ENCODE measurements around the gene CCR2.
"Not testable (repeated sequence)": the region's sequence is repeated elsewhere in the genome, so short reads cannot be mapped to it uniquely, and the experiment has no call there.

Gene CCR2

DNA sequence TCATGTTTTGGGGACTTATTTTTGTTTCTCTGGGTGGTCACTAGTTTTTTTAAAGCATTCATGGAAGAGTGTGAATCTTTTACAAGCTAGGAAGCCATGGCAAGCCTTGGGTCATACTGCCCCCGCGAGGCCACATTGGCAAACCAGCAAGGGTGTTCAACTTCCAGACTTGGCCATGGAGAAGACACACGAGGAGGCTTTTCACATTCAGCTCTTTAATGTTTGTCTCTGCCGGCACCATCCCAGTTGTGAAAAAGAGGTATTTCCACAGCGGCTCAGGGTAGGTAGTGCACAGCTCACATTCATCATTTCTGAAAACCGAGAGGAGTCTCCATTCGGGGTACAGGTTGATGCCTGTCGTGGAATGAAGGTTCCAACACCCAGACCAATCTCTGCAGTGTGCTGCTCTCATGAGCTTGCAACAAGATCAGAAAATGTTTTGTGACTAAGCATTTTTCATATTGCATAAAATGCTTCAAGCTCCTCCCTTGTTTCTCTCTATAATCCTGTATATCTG is 24.6 kb downstream of the CCR2 start:
- peak; percentile 20 to 43 for DNase-seq (ENCODE audit: low read depth in 2 of 2)

- DNase-seq (ENCODE audit: low read depth in 2 of 2) = no peak
Observed at GRCh38 chr3:46380471-46381221, 26.7 kb downstream of the CCR2 start.

DNA sequence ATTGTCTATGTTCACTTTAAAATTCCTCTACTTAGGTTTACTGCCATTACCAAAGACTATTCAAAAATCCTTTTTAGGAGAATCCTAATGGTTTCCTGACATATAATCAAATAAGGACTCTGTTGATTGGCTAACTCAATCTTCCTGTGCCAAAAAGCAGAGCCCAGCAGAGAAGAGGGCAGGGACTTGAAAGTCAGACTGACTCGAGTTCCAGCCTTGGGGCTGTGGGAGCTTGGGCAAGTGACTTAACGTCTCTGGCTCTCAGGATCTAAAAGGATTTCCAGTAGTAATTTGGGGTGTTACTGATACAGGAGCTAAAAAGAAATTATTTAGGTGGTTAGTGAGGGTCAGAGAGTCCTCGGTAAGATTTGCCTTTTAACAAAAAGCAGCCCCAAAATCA is 27.7 kb downstream of the CCR2 start:
- DNase-seq (ENCODE audit: low read depth in 2 of 2) = no peak

- no peak for DNase-seq (ENCODE audit: low read depth in 2 of 2)
Observed at GRCh38 chr3:46383211-46383950, 29.5 kb downstream of the CCR2 start.

GRCh38 chr3:46383951-46384330 is 30.0 kb downstream of the CCR2 start:
- DNase-seq (ENCODE audit: low read depth in 2 of 2) = no peak

- no peak for DNase-seq (ENCODE audit: low read depth in 2 of 2)
Observed at GRCh38 chr3:46386205-46386604, 32.3 kb downstream of the CCR2 start.

DNA sequence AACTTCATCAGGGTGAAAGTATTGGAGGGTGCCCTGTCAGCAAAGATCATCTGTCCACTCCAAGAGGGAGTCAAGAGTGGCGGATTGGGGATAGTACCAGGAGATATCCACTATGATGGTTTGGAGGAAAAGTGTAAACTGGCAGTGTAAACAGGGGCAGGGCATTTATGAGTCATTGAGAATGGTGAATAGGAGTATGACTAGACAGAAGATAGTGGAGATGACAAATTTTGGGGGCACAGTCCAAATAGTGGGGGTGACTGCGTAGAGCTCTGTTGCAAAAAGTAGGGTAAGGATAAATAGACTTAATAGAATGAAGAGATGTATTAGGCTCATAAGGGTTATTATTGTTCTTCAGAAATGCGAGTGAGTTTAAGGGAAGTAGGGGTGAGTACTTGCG is 34.9 kb downstream of the CCR2 start:
- DNase-seq (ENCODE audit: low read depth in 2 of 2) = not testable (repeated sequence)

DNA sequence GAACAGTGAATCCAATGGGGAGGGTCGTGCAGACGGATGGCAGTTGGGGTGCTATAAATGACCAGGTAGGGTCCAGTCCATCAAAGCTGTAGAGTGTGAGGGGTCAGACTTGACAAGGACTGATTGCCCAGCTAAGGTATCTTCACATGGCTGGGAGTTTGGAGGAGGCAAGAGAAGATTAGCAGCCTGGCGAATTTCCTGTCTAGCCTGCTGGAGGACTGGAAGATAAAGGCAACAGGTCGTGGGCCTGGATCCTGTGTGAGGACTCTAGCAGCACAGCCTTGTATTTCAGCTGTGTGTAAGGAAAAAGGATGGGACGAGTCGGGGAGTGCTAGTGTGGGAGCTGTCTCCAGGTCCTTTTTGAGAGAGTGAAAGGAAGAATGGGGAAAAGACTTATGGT is 35.4 kb downstream of the CCR2 start:
- DNase-seq (ENCODE audit: low read depth in 2 of 2) = no peak

- not testable (repeated sequence) for DNase-seq (ENCODE audit: low read depth in 2 of 2)
Observed at GRCh38 chr3:46391526-46391925, 37.6 kb downstream of the CCR2 start.

DNA sequence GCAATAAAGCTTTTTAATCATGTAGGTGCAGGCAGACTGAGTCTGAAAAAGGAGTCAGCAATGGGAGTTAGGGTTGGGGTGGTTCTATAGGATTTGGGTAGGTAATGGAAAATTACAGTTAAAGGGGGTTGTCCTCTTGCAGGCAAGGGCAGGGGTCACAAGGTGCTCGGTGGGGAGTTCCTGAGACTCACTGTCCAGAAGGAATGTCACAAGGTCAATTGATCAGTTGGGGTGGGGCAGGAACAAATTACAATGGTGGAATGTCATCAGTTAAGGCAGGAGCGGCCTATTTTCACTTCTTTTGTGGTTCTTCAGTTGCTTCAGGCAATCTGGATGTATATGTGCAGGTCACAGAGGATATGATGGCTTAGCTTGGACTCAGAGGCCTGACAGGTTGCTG is 39.1 kb downstream of the CCR2 start:
- no peak for DNase-seq (ENCODE audit: low read depth in 2 of 2)

DNA sequence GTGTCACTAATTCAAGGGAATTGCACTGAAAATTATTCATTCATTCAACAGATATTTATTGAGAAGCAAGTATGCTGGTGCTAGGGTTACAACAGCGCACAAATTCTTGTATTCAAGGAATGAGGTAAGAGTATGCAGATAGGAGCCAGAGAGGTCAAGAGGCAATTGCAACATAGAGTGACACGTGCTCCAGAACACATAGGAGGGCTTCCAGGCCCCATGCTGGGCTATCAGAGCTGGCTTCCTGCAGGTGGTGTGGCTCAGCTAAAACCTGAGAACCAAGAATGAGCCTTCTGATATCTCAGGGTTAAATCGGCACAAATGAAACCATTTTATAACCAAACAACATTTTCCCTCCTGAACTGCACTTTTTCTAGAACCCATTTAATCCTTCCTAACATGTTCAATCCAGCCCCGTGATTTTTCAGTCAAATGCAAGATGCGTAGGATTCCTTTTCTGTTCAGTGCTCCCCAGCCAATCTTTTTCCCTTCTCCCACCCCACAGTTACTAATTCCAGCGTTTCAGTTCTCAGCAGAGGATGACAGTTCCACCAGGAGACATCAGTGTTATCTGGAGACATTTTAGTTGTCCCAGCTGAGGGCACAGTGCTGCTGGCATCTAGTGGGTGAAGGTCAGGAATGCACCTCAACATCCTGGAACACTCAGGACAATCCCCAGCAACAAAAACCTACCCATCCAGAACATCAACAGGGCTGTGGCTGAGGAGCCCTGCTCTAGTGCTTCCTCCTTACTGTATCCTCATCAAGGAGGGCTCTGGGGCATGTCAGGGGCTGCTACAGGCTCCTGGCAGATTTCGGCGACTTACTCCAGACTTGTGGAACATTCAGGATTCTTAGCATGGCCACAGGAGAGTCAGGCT is 39.9 kb downstream of the CCR2 start:
- no peak for DNase-seq (ENCODE audit: low read depth in 2 of 2)

GRCh38 chr3:46395210-46395661 is 41.3 kb downstream of the CCR2 start:
- DNase-seq (ENCODE audit: low read depth in 2 of 2) = no peak

DNA sequence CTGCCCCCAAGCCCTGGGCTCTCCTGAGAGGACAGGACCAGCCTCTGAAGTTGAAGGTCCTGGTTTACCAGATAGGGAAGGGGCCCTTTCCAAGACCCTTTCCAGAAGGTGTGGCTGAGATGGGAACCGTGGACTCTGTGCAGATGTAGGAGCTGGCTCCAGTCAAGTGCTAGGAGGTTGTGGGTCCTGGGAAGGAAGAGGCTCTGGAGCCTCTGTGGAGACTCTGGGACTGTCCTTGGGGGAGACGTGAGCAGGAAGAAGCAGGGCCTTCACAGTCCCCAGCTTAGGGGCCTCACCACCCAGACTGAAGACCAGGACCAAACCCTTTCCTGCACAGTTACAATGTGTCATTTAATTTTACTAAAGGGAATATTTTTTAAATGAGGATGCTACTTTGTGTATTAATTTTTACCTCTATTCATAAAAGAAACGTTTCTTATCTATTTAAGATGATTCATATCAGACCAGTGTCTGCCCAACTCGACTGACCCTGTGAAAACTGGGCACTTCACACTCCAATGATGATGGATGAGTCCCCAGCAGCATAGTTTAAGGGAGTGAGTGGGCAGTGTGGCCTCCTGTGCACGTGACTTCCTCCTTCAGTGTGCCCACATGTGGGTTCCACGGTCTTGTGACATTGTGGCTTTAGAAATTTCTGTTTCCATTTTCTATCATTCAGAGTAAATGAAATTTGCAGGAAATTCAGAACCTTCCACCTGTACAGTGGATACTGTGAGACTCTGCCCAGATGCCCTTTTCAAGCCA is 42.0 kb downstream of the CCR2 start:
- DNase-seq (ENCODE audit: low read depth in 2 of 2) = no peak

- DNase-seq (ENCODE audit: low read depth in 2 of 2) = no peak
Observed at GRCh38 chr3:46397111-46397510, 43.2 kb downstream of the CCR2 start.

DNA sequence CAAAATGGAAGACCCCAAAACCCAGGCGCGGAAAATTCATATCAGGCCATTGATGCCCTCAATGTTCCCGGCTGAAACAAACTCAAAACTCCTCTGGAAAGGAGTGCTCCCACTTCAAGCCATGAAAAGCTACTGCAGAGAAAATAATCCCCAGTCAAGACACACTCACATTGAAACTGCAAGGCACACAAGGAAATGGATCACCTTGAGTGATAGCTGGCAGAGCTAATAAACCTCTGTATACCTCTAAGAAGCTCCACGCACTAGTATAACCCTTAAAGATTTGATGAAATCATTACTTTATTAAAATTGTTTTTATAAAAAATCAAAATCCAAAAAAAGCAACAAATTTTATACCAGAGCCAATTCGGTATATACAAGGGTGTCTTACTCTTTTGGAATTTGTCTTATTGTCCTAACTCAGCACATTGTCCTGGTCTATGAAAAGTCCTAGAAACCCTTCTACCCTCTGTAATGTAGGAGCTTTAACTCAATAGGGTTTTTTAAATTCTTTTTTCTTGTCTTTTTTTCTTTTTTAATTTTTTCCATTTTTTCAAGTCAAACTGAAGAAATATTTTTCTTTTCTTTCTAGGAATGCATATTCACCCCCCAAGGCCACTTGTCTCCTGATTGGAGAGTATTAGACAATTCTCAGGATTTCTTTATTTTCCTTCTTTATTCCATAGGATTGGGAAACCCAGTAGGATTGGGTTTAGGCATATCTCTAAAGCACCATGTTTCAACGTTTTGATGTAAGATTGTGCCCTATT is 44.5 kb downstream of the CCR2 start:
- no peak for DNase-seq (ENCODE audit: low read depth in 2 of 2)

GRCh38 chr3:46399098-46399497 is 45.2 kb downstream of the CCR2 start:
- DNase-seq (ENCODE audit: low read depth in 2 of 2) = no peak

- DNase-seq (ENCODE audit: low read depth in 2 of 2) = no peak
Observed at GRCh38 chr3:46399557-46399956, 45.6 kb downstream of the CCR2 start.

GRCh38 chr3:46400000-46400734 is 46.3 kb downstream of the CCR2 start:
- DNase-seq (ENCODE audit: low read depth in 2 of 2) = no peak

- no peak for DNase-seq (ENCODE audit: low read depth in 2 of 2)
Observed at GRCh38 chr3:46400846-46401245, 46.9 kb downstream of the CCR2 start.

DNA sequence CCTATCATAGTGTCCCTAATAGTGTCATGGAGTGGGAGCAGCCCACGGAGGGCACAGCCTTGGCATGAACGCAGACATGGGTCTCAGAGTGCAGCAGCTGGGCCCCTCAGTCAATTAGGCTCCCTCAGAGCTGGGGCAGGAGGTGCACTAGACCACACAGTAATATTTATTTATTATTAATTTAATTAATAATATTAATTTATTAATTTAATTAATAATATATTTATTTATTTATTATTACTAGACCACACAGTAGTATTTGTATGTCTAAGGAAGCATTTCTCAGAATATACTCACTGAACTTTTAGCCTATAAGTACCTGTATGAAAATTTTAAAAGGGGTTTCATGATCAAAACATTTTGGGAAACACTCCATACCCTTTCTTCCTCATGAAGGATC is 47.7 kb downstream of the CCR2 start:
- DNase-seq (ENCODE audit: low read depth in 2 of 2) = no peak
